ENCODE results near the gene THOC6. TPM values are rescaled to one million over a fixed set of nuclear protein-coding genes. Genes with fewer than 3 reads are reported as not detected.

THOC6 gene
- total RNA-seq, 1 donor from 2014 or later = 5.8 TPM

- DNase-seq = no peak
Measured at GRCh38 chr16:2991566-2992261, 32.1 kb upstream of the THOC6 start.

DNA sequence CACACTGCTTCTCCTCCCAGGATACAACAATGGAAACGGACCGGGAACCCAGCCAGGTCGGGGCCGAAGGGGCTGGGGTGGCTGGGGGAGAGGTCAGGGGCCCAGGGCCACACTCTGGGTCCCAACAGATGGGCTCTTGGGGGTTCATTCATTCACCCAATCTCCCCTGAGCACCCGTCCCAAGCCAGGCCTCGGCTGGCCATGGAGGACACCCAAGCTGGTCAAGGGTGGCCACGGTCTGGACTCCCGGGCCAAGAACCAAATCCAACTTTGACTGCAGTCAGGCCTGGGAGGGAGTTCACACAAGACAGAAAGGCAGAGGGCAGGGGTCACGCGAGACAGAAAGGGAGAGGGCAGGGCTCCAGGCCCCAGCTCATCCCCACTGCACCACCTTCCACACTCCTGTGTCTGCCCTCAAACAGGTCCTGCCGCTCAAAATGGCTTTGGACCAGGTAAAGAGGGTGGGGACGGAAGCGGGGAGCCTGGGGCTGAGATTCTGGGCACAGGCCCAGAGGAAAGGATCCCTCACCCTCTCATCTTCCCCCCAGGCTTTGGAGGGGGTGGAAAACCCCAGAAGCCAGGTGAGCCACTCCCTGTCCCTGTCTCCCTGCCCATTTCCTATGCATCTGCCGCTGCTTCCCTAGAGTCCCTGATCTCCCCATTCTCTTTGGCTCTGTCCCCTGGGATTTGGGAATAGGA, 31.3 kb upstream of the THOC6 start:
- DNase-seq = no peak

DNA sequence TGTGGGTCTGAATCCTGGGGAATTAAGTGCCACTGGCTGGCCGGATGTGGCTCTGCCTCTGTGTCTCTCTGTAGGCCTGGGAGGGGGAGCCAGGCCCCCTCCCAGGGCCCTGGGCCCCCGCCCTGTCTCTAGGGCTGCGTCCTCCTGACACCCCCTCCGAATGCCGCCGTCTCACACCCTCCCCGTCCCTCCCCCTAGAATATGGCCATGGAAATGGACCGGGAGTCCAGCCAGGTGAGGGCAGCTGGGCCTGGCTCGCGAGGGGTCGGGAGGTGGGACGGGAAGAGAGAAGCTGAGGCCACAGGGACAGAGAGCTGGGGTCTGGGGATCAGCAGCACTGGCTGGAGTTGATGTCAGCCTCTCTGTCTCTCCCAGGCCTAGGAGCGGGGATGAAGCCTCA, 27.5 kb upstream of the THOC6 start:
- no peak for DNase-seq

DNA sequence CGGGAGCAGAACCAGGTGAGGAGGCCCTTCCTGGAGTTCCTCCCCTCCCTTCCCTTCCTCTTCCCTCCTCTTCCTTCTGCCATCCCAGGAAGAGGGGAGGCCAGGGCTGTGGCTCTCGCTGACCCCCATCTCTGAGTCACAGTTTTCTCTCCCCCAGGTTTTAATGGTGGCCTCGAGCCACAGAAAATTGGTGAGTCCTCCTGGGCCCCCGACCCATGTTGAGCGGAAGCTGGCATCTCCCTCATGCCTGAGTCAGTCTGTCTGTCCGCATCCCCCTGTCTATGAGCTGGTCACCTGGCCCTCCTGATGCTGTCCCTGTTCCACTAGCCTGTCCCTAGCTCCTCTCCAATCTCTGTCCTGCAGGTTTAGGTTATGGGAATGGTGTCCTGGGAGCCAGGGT, 23.9 kb upstream of the THOC6 start:
- DNase-seq = no peak

DNA sequence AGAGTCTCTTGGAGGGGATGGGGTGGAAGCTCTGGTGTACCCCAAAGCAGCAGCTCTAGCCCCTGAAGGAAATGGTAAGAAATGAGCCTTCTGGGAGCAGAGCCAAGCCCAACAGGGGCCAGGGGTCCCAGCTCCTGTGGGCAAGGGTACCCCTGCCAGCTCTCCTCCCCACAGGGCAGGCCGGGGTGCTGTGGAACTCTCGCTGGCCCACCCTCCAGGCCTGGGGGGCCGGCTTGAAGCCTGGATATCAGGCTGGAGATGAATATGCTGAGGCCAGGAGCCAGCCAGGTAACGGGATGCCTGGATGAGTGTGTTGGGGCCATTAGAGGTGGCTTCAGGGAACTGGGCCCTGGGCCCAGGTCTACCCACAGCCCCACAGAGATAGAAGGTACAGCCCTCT, 23.3 kb upstream of the THOC6 start:
- DNase-seq = no peak

- DNase-seq = no peak
Measured at GRCh38 chr16:3001316-3001715, 22.5 kb upstream of the THOC6 start.

DNA sequence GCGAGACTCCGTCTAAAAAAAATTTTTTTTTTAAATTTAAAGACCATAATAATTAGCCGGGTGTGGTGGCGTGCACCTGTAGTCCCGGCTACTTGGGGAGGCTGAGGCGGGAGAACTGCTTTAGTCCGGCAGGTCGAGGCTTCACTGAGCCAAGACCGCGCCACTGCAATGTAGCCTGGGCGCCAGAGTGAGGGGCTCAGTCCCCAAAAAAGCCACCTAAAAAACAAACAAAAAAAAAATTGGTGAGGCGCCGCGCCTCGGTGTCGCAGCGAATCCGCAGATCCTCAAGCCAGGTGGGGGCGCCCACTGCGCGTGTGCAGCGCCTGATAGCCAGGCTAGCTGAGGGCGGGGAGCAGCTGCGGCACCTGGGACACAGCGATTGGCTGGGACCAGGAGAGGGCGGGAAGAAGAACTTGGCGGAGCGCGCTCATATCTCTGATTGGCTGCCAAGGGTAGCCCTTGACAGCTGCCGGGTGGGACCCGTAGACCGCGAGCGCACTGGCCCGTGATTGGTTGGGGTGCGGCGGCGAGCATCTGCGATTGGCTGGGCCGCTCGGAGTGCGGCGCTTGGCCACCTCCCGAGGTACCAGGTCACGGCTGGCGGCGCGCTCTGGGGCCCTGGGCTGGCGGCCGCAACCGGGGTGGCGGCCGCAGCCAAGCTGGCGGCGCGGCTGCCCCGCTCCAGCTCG, 20.1 kb upstream of the THOC6 start:
- peak; percentile 98 for DNase-seq

- no peak for DNase-seq
Measured at GRCh38 chr16:3004319-3004718, 19.5 kb upstream of the THOC6 start.

DNA sequence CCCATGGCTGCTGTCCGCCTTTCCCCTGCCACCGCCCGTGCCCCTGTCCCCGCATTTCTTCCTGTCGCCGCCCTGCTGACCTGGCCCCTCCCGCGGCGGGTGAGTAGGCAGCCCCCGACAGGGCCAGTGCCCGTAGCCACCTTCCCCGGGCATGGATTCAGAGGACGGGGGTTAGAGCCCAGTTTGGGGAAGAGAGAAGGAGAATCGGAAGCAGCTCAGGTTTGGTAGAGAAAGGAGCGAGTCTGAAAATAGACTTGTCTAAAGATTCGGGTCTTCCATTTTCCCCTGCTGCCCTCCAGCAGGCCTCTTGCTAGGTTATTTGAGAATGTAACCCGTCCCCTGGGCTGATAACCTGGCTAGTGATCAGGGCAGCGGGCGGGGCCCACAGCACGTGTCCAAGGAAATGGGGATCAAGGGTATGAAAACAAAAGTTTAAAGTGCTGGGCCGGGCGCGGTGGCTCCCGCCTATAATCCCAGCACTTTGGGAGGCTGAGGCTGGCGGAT, 19.0 kb upstream of the THOC6 start:
- DNase-seq = no peak

DNA sequence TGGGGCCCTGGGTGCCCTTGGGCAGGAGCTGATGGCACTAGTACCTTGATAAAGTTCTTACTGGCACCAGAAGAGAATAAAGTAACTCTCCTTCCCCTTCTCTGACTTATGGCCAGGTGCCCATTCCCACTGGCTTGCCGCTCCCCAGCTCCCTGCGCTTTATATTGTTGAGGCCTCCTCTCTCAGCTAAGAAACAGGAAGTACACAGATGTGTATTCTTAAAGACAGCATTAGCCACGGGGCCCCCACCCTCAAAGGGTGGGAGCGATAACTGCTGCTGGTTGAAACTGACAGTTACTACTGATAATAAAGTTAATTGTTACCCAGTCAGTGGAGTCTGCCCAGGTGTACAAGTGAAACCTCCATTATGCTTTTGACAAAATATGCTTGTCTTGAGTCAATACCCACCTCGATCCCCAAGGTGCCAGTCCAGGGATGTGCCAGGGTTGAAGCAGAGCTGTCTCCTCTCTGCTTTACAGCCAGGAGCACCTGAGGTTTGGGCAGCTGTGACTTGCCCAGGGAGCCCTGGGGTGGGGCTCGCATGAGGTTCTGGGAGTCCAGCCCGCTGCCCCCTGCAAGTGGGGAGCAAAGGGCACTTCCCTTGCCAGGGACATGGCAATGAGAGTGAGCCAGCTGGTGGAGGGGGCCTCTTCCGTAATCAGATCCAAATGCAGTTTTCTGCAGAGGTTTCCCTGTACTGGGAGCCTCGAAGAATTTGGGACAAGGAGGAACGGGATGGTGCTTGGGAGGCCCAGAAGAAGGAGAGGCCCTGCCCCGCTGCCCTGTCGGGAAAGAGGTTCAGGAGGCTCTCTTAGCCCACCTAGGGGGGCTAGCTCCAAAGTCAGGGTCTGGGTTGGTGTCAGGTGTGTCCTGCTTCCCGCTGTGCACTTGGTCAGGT, 16.5 kb upstream of the THOC6 start:
- DNase-seq = no peak

GRCh38 chr16:3007957-3008689, 15.7 kb upstream of the THOC6 start:
- no peak for DNase-seq

DNA sequence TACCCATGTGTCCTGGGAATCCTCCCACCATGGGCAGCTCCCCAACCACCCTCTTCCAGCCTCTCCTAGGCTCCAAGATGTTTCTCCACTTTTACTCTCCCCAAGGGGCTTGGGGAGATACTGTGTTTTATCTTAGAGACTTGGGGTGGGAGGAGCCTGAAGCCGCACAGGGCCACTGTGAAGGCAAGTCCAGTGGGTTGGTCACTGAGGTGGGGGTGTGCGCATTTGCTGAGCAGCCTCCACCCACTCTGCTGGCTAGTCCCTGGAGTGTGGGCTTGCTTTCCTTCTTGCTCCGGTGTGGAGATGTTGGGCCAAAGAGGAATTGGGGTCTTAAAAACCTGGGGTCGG, 15.2 kb upstream of the THOC6 start:
- DNase-seq = no peak

DNA sequence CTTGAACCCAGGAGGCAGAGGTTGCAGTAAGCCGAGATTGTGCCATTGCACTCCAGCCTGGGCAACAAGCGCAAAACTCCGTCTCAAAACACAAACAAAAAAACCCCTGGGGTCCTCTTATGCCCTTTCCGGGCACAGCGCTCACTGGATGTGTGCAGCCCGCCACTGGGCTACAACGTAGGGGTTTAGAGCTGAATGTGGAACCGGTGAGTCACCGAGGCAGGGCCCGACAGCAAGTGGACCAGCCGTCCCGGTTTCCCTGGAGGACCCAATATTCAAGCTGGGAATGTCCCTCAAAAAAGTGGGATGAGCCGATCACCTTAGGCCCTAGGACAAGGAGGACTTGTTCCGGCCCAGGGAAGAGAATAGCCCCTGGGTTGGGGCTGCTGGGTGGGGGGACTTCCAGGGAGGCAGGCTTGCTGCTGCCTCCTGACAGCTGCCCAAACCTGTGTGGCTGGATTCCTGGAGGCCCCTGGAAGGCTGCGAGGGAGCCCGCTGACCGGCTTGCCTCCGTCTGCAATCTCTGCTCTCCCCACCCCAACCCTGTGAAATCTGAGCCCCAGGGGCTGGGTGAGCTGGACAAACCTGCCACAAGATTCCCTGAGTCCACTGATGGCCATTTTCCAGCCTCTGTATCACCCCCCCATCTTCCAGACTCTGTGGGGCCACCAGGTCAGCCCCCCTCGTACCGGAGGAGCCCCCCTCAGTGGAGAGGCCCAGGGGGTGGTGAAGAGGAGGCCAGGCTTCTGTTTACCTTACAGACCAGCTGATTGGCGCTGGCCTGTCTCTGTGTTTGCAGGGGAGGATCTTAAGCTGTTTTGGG, 14.1 kb upstream of the THOC6 start:
- no peak for DNase-seq

DNA sequence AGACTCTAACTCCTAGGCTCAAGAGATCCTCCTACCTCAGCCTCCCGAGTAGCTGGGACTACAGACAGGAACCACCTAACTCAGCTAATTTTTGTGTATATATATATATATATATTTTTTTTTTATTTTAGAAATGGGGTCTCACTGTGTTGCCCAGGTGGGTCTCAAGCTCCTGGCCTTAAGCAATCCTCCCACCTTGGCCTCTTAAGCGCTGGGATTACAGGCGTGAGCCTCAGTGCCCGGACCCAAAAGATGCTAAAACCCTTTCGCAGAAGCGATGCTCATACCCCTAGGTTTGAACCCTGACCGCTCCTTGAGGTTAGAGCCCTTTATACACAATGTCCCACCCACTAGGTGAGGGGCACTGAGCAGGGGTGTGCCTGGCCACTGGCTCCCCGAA, 13.3 kb upstream of the THOC6 start:
- DNase-seq = no peak

DNA sequence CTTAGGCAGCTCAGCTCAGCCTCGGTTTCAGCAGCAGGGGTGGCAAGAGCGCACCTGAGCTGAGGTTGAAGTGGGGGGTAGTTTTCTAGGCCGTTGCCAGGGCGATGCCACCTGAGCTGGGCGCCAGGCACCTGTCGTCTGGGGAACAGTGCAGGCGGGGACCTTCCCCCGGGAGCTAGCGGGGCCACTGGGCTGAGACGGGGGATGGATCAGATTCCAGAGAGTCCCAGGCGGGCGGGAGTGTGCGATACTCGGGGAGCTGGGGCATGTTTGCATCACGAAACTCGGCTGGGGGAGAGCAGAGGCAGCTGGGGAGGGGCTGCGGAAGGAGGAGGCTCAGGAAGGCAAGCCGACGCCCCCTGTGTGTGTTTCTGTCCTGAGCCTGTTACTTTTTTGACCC, 11.6 kb upstream of the THOC6 start:
- no peak for DNase-seq

DNA sequence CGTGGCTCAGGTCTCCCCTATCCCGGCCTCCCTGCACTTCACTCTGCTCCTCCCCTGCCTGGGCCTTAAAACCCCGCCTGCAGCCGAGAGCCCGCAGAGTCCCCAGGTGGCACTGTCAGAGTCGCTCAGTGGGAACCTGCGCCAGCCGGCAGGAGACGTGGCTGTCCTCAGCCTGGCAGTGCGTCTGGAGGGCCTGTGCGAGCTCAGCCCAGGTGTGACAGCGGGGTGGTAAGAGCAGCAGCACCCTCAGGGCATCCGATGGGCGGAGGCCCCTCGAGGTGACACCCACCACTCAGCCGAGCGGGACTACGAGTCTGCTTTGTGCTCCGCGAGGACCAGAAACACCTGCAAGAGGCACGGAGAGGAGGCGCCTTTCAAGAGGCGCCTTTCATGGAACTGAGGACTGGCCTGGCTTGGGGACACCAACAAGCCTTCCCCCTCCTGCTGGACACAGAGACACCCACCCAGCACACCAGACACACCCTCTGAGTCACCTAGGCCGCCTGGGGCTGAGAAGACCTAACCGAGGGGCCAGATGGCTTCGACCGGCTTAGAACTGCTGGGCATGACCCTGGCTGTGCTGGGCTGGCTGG, 10.9 kb upstream of the THOC6 start, which contains the start of gene CLDN9:
TSS of gene CLDN9 (plus strand) at position 96 of the 593 bp plus-strand sequence. CDS start at position 536, 440 bp downstream.
- DNase-seq = no peak

- no peak for DNase-seq
Measured at GRCh38 chr16:3013491-3013951, 10.3 kb upstream of the THOC6 start.

GRCh38 chr16:3013998-3014690, 9.7 kb upstream of the THOC6 start:
- no peak for DNase-seq

DNA sequence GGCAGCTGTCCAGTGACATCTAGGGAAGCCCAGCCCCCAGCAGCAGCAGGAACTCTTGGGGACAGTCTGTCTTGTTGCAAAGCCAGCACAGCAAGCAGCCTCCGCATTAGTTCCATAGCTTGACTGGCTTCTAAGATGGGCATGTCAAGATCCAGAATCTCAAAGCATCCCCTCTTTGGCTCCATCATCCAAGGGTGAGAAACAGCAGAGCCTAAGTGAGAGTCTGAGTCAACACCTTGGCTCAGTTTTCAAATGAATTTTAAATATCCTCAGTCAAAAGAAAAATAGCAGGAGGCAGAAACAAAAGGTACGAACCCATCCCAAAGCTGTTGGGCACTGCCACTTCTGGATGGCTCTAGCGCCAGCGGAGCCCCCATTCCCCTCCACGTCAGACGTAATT, 8.9 kb upstream of the THOC6 start:
- no peak for DNase-seq

Measured in occipital lobe (tissue), 2 donors.